GM12865 (cell line): ENCODE data around the gene BLOC1S4.

ENCODE experiments used
- DNase-seq: peaks from one replicate; pipeline ENCODE4 v3.0.0; 2010; ENCODE audit warnings: low read depth
- H3K4me3 ChIP-seq: 2 replicates; pipeline ENCODE4 v1.5.1; 2011; ENCODE audit warnings: mild to moderate bottlenecking, low read depth, low read length, control low read depth
- TF ChIP-seq, protein P1 (sequence below): IDR thresholded peaks from 2 replicates; pipeline ENCODE4 v1.5.1; 2011; ENCODE audit warnings: low read length, control low read depth, low read depth, inconsistent platforms; ENCODE audit not compliant: insufficient read depth; ENCODE audit errors: missing control alignments

The BLOC1S4 gene

DNA sequence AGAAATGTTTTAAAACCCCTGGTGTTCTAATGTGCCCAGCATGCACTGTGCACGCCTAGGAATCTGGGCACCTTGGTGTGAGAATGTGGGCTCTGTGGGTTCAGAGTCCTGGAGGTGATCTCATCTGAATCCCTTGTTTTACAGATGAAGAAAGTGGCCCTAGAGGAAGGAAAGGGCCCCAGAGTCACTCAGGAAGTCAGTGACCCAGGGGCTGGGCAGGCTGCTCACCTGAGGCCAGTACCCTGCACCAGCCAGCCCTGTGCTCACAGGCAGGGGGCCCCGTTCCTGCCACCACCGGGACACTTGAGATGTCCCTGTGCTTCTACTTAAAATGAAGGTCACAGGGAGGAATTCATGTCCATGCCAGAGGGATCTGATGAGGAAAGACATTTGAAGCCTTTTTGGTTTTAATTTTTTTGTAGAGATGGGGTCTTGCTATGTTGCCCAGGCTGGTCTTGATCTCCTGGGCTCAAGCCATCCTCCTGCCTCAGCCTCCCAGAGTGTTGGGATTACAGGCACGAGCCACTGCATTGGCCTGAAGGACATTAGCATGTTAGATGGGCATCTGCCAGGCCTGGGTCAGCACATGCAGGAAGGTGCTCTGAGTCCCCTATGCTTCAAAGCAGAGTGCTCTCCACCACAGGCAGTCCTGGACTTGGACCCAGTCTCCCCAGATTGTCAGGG lies 29.7 kb upstream of the BLOC1S4 start:
- TF ChIP-seq, protein P1, sequence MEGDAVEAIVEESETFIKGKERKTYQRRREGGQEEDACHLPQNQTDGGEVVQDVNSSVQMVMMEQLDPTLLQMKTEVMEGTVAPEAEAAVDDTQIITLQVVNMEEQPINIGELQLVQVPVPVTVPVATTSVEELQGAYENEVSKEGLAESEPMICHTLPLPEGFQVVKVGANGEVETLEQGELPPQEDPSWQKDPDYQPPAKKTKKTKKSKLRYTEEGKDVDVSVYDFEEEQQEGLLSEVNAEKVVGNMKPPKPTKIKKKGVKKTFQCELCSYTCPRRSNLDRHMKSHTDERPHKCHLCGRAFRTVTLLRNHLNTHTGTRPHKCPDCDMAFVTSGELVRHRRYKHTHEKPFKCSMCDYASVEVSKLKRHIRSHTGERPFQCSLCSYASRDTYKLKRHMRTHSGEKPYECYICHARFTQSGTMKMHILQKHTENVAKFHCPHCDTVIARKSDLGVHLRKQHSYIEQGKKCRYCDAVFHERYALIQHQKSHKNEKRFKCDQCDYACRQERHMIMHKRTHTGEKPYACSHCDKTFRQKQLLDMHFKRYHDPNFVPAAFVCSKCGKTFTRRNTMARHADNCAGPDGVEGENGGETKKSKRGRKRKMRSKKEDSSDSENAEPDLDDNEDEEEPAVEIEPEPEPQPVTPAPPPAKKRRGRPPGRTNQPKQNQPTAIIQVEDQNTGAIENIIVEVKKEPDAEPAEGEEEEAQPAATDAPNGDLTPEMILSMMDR, result no peak
- H3K4me3 ChIP-seq, result no peak overlapping the region
- no peak for DNase-seq

DNA sequence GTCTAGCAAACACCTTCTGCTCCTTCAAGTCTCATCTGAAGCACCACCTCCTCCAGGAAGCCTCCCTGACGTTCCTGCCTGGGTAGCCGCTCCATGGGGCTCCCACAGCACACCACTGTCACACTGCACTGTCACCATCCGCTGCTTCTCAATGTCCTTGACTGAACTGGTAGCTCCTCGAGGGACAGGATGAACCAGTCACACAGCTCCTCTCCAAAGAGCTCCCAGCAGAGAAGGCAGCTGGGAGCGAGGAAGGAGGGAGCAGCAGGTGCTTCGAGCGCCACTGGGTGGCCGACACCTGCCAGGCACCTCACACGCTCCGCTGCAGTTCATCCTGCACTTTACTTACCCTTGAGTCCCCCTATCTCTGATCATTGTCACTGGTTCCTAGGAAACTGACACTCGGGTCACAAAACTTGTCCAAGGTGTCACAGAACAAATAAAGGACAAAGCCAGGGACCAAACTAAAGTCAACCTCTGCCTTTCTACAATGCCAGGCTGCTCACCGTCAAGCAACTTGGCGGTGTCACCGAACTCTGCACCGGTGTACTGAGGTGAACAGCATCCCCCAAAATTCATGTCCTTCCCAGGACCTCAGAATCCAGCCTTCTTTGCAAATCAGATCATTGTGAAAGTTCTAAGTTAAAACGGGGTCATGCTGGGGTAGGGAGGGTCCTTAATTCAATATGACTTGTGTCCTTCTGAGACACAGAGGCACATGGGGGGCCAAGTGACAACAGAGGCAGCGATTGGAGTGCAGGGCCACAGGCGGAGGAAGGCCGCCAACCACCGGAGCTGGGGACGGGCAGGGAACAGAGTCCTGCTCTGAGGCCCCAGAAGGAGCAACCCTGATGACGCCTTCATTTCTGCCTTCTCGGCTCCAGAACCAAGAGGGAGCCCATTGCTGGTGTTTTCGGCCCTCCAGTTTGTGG lies 27.8 kb upstream of the BLOC1S4 start:
- no peak for DNase-seq
- TF ChIP-seq, protein P1, result peak; percentile 7
- H3K4me3 ChIP-seq, result no peak overlapping the region

DNA sequence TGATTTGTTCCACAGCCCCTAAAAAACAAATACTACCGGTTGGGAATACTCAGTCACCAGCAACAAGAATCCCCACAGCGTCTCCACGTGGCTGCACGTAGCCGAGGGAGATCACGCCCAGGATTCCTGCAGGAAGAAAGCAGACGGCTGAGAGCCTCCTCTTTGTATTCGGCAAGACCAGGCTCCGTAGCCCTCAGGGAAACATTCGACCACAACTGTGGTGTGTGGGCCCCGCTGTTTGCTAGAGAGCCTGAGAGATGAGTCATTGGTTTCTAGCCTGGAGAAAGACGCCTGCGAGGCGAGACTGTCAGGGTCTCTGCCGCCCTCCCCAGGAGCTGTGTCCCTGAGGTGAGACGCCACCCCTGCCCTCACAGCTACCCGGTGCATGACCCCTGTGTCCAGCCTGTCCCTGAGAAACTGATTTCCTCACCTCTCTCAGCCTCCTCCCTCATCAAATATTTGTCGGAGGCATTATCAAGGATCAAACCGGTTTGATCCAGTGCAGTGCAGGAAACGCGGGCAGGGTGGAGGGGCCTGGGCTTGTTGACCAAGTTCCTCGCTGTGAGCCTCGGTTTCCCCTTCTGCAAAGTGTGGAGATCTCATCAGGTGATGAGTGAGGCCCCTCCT lies 27.0 kb upstream of the BLOC1S4 start:
- TF ChIP-seq, protein P1, result no peak
- no peak overlapping the region for H3K4me3 ChIP-seq
- DNase-seq, result peak; percentile 69

DNA sequence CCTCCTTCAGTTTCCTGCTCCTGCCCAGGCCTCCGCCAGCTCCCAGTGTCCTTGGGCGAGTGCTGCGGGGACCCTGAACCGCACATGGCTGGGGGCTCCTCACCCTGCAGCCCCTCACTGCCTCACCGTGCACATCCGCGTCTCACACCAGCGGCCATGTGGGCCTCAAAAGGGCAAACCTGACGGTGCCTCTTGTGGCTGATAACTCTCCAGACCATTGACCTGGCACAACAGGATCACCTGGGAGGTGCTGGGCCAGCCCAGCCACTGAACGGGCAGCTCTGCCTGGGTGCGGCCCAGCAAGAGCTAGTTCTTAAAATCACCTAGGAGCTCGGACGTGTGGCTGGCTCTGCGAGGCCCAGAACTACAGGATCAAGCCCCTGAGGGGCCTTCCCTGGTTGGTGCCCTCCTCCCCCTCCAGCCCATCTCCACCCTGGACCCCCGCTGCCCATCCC lies 26.4 kb upstream of the BLOC1S4 start:
- TF ChIP-seq, protein P1, result no peak
- H3K4me3 ChIP-seq, result no peak overlapping the region

DNA sequence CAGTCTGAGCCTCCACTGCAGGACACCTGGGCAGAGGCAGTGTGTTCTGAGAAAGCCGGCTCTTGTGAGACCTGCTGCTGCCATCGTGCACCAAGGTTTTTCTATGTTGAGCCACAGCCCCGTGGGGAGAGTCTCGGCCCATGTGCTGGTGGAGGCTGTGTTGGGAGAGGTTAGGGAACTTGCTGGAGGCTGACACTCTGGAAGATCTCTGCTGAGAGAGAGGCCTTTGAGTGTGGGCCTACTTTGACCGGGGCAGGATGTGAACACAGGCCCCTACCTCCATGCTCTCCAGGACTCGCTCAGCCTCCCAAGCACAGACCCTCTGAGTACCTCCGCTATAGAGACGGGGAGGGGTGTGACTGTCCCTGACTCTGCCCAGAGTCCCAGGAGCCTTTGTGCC lies 23.6 kb upstream of the BLOC1S4 start:
- H3K4me3 ChIP-seq, result no peak overlapping the region
- TF ChIP-seq, protein P1, result no peak
- no peak for DNase-seq

More for the DNA sequence above, 26.4 kb upstream of the BLOC1S4 start:
- DNase-seq, result no peak

DNA sequence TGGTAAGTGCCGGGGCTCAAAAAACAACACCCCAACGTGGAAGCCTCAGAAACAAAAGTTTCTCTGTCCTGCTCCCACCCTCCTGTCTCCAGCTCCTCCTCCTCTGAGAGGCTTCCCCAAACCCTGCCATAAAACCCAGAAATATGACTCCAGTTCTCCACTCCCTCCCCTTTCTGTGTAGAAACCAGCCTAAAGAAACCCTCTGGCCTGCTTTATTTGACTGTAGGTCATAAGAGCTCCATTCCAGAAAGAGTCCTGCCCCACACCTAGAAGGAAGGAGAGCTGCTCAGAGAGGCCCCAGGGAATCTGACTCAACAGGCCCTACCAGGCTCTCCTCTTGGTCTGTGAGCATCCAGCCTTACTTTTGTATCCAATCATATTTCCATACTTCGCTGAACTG lies 23.2 kb upstream of the BLOC1S4 start:
- no peak for DNase-seq
- TF ChIP-seq, protein P1, result no peak
- H3K4me3 ChIP-seq, result no peak overlapping the region
